Measurements from ENCODE around the gene INPP5J.

GRCh38 chr22:31161386-31161785 lies 38.6 kb downstream of the INPP5J start:
- TF ChIP-seq POLR2AphosphoS5 (IDR thresholded peaks at IDR 0.05; ENCODE audit: low read depth) (no peak), CTCF (conservative IDR thresholded peaks at IDR 0.05; ENCODE audit: low read depth in 2 of 2) (no peak), EZH2phosphoT487 (IDR thresholded peaks at IDR 0.05; ENCODE audit: unreplicated experiment) (no peak), EZH2 (IDR thresholded peaks at IDR 0.05; ENCODE audit: low read depth, unreplicated experiment) (no peak), JUNB (IDR thresholded peaks at IDR 0.05; ENCODE audit: unreplicated experiment) (no peak), CREB1 (CRISPR knock-in tag; IDR thresholded peaks at IDR 0.05; ENCODE audit: low read depth) (no peak), REST (IDR thresholded peaks at IDR 0.05; ENCODE audit: unreplicated experiment) (no peak), ZNF114 (CRISPR knock-in tag; IDR thresholded peaks at IDR 0.05) (no peak)

Measured in GM23338 (cell line).